ENCODE measurements around the gene CYP26B1.

The CYP26B1 gene

DNA sequence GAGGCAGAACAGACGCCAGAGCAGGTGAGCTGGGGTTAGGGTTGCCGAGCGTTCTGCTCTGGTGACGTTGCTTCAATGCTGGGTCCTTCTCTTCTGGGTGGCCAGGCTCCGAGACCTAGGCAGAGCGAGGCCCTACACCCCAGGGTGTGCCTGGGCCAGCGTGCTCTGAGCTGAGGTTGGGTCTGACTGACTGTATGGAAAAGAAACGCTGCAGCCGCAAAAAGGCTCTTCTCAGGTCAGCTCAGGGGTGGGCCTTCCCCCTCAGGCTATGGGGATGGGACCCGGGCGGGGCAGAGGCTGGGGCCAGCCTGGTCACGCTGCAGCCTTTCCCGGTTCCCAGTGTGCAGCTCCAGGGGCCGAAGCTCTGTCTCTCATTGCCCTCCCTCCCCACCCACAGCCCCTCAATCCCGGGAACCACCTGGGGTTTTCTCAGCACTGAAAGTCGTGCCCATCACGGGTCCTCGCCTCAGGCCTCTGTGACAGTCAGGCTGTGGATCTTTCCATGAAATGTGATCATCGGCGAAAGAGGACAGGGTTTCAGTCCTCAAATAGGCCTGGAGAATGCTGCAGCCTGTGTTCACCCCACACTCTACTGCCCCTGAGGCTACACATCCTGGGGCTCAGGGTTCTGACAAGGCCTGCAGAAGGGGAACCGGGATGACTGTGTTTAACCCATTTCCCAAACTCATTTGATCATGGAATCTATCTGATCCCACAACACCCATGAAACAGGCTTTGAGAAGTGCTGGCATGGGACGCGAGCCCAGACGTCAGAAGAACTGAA is 19.4 kb downstream of the CYP26B1 start:
- DNase-seq: no peak

DNA sequence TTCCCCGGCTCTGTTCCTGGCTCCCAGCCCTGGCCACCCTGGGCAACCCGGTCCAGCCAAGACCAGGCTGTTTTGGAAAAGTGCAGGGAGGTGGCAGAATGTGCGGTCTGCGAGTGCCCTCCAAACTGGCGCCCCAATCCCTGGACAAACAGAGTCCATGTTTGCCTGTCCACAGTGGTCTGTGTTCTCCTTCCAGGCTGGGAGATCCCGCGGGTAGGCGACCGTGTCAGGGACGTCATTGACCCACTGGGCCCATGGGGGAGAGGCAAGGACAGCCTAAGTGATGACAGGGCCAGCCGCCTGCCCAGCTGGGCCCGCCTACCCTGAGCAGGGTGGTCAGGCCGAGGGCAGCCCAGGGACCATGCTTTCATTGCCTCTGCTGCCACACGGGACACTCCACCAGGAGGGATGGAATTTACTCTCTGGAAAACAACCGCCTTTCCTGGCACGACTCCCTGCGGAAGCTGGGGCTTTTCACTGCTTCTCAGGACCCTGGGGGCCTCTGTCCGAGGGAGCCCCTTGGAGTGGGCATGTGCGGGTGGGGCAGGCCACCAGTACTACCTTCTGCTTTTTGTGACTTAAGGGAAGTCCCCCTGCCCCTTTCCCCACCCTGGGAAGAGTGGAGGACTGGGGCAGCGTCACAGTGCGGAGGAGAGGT is 20.1 kb downstream of the CYP26B1 start:
- DNase-seq: no peak

DNA sequence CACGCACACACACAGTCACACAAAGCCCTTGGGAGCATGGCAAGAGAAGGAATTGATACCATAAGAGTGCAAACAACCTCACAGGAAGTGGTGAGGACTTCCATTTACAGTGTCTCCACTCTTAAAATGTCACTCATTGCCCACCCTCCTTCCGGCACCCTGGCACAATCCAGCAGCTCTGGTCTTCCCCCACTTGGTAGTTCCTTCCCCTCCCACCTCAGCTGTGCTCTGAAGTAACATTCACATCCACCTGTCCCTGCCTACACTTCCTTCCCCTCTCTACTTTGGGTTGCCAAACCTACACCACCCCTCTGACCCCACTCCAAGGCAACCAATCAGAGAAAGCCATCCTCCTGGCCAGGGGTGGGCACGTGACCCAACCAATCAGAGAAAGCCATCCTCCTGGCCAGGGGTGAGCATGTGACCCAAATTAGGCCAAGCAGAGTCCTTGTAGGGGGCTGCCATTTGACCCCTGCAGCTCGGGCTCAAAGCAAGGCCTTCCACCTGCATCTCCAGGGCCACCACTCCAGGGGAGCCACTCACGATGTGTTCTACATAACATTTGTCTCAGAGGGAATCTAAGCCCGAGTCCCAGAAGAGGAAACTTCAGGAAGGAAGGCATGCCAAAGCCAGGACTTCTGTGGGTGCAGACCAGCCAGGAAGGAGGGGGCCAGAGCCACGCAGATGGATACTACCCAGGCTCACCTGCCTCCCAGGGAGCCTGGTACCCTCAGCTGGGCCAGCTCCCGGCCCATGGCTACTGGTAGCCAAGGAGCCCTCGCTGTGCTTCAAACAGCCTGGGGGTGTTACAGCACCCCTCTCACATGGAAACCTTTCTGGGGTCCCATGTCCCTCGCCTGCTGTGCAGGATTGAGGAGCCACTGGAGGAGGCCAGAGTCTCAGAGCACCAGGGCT is 21.2 kb downstream of the CYP26B1 start:
- DNase-seq: no peak

DNA sequence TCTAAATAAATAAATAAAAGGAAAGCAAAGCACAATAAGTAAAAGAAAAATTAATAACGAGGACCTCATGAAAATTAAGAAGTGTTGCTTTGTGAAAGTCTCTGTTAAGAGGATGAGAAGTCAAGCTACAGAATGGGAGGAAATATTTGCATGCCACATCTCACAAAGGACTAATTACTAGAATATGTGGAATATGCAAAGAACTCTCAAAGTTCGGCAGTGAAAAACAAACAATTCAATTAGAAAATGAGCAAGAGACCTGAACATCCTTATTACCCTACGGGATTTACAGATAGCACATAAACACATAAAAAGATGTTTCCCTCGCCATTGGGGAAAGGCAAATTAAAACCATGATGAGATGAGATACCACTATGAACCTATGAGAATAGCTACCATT is 23.3 kb downstream of the CYP26B1 start:
- no peak for DNase-seq

DNA sequence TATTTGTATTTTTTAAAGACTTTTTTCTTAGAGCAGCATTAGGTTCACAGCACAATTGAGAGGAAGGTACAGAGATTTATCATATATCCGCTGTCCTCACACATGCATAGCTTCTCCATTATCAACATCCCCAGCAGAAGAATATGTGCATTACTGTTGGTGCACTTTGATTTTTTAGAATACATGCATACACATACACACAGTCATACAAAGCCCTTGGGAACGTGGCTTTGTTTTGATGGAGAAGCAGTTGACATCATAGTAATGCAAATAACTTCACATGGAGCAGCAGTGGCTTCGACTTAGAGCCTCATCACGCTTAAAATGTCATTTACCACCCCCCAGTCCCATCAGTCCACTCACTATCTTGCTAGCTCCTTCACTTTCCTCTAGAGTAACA is 26.5 kb downstream of the CYP26B1 start:
- no peak for DNase-seq

DNA sequence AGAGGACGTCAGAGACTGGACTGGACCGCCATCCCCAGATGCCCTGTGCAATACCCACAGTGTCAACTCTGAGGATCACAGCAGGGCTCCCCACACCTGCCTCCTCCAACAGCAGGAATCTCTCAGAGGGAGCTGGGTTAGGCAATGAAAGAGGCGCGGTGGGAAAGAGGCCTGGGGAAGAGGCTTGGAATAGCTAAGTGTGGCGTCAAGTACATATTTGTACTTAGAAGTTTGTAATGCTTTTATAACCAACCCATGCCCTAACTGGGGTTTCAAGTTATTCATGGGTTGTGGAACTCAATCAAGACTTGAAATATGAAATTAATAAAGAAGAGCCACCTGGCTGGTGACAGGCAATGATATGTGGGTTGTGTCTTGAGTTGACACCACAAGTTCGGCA is 28.7 kb downstream of the CYP26B1 start:
- DNase-seq: no peak

GRCh38 chr2:72118386-72118785 is 29.3 kb downstream of the CYP26B1 start:
- no peak for DNase-seq

GRCh38 chr2:72117718-72118117 is 29.9 kb downstream of the CYP26B1 start:
- DNase-seq: no peak

GRCh38 chr2:72117029-72117428 is 30.6 kb downstream of the CYP26B1 start:
- no peak for DNase-seq

DNA sequence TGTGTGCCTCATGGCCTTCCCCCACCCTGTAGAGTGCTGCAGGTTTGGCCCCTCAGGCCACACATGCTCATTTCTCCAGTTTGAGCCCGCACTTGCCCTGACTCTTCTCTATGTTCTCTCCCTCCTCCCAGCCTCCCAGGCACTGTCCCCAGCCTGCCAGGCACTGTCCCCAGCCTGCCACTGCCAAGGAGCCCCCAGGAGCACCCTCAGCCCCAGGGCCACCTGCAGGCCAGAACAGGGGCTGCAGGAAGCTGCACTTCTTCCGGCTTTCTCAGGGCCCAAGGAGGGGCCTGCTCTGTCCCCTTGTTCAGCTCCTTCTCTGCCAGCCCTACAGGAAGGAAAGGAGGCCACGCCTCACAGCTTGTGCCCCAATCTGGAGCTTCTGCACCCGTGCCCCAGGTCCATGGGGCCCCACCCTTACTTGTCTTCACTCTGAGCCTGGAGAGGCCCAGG is 31.6 kb downstream of the CYP26B1 start:
- DNase-seq: no peak

DNA sequence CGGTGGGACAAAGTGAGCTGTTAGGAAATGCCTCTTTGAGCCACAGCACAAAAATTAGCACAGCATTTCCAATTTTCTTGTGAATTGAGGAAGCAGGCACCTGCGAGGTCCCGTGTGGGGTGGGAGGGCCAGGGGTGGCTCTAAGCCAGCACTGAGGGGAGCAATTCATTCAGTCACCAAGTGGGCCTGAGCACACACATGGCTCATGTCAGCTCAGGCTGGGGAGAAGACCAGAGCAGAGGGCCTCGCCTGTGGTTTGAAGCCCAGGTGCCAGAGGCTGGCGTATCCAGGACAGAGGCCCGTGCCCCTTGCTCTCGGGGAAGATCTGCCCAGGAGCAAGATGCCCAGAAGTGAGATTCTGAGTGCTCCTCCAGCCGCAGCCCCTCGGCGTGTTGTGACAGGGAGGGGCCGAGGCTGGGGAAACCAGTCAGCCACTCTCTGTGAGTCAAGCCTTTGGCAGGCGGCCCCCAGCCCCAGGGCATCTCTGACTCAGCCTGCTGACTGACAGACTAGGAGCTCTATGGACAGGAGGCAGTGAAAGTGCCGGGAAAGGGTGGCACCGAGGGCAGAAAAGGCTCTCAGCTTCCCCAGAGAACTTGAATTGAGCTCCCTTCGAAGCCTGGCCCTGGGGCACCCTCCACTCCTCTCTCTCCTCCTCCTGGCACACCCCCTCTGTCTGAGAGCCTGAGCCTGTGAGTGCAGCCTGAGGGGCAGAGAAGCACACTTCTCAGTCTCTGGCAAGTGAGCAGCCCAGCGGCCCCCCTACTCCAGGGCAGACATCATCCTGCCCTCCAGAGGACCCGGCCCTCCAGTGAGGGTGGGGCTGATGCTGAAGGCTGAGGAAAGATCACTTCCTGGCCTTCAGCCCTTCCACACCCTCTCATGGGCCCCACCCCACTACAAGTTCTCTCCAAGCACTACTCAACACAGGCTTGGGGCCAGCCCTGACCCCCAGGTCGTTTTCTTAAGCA is 32.3 kb downstream of the CYP26B1 start:
- DNase-seq: no peak

DNA sequence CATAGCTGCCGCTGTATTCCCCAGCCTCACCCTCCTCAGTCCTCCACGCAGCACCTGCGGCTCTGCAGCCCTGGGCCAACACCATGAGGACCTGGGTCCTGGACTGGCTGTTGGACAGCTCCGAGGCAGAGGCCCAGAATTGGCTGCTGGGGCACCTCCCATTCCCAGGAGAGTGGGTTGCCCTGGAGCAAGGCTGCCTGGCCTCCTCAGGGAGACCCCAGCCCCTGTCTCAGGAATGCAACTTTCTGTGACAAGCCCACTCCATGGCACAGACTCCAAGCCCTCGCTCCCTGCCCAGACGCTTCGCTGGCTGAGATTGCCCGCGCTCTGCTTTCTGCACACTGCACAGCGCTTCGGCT is 33.0 kb downstream of the CYP26B1 start:
- DNase-seq: no peak

DNA sequence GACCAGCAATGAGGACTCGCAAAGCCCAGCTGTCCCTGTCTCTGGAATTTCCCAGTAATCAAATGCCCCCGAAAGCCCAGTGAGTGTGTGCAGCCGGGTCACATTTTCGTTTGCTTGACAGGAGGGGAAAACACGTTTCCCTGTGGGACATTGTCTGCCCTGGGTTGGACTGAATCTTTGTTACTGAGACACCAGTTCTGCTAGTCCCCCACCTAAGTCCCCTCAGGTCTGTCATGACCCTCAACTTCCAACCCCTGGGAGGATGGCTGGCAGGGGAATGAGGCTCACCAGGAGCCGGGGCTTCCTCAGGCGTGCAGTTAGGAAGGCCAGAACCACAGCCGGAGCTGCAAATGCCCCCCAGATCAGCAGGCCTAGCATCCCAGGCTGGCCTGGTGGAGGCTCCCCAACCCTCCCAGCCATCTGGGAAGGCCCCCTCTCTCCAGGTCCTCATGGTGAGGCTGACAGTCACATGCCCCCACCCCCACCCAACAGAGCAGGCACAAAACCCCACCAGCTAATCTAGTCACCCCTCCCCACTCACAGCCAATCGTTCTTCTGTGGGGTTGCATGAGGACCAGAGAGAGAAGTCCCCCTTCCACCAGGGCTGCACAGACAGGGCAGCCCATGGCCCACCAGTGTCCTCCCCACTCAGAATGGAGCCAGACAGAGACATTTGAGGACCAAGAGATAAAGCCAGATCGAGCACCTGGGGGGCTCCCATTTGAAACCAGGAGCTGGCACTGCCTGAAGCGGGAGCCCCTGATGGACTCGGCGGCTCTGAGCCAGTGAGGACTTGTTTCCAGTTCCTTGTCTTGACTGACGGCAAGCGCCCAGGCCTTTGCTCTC is 33.6 kb downstream of the CYP26B1 start:
- DNase-seq: no peak

GRCh38 chr2:72112981-72113846 is 34.4 kb downstream of the CYP26B1 start:
- no peak for DNase-seq

DNA sequence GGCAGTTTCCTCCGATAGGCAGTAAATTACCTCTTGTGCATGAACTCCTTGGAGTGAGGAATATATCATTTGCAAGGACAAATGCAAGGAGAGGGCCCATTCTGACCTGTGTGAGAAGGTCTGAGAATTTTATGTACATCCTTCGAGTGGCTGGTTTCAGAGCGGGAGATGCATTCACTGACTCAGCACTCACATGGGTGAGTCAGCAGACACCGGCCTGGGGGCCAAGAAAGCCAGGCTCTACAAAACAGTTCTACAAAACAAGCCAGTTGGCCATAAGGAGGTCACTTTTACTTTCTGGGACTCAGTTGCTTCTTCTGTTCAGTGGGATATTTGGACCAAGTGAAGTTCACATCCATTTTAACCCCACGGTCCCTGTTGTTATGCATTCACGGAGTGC is 35.3 kb downstream of the CYP26B1 start:
- DNase-seq: no peak

DNA sequence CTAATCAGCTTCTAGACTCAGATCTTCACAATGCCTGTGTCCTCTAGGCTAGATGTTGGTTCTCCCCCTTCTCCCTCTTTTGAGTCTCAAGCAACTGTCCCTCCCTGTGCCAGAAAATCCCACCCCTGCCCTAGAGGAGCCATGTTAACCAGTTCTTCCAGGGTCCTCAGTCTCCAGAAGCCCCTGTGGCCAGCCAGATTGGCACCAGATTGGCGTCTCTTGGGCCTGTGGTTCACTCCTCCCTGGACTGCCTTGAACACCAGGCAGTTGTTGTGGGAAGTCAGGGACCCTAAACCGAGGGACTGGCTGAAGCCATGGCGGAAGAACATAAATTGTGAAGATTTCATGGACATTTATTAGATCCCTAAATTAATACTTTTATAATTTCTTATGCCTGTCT is 36.6 kb downstream of the CYP26B1 start:
- no peak for DNase-seq

- DNase-seq: no peak
Observed at GRCh38 chr2:72109904-72110303, 37.8 kb downstream of the CYP26B1 start.

DNA sequence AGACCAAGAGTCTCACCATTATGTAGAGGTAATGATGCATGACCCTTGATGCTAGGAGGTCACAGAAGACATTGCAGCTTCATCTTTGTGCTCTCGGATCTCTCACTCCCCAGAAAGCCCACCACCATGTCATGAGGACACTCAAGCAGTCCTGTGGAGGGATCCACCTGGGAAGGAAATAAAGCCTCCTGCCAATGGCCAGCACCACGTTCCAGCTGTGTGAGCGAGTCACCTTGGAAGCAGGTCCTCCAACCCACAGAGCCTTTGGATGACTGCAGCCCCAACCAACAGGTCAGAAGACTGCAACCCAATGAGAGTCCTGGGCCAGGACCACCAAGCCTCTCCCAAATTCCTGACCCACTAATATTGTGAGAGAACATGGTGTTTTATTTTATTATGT is 38.4 kb downstream of the CYP26B1 start:
- no peak for DNase-seq

DNA sequence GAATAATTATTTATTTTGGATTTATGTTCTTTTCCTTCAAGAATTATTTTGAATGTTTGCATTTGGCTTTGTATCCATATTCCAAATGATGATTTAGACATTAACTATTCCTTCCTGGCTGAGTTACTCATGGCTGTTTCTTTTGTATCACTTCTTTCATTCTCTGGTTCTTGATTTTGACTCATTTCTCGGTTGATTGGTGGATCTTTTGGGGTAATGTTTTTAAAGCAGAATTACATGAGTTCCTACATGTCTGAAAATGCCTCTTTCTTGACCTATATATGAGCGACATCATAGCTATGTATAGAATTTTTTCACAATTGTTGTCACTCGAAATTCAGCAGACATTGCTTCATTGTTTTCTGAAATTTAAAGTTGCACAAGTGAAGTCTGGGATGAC is 39.5 kb downstream of the CYP26B1 start:
- no peak for DNase-seq

GRCh38 chr2:72106978-72107377 is 40.7 kb downstream of the CYP26B1 start:
- DNase-seq: no peak
